A673 (cell line): Measurements from ENCODE around the gene VPS51. TPM values are rescaled to one million over a fixed set of nuclear protein-coding genes. Genes with fewer than 3 reads are reported as not detected.

Experiments used
- BruUV-seq: library from RNA; stranded (reverse); fragments of 400-500 nt; replicated peaks from 2 replicates; lab custom pipeline; 2021; lab: Mats Ljungman, UMichigan
- CTCF ChIA-PET: fragments of 300-600 bp; sonication (Branson Sonifier 250); formaldehyde crosslinking; loops from one replicate; lab custom pipeline; 2022; ENCODE audit warnings: antibody characterized with exemption; lab: Charles Lee
- POLR2A ChIA-PET: fragments of 300-600 bp; sonication (Branson Sonifier 250); formaldehyde crosslinking; loops from one replicate; lab custom pipeline; 2022; ENCODE audit warnings: antibody characterized with exemption; ENCODE audit not compliant: low non-redundant PET; lab: Charles Lee
- DNase-seq: peaks from one replicate; pipeline ENCODE4 v3.0.0-alpha.2; 2015; ENCODE audit warnings: low spot score
- H3K27ac ChIP-seq: fragments of 200-600 bp; sonication (generic); 2 replicates; pipeline ENCODE4 v1.5.1; 2016; ENCODE audit warnings: mixed run types, low read depth, mild to moderate bottlenecking, mixed read lengths, antibody characterized with exemption, low read length; ENCODE audit not compliant: poor library complexity, severe bottlenecking
- H3K27me3 ChIP-seq: fragments of 200-600 bp; sonication (generic); replicated peaks from 2 replicates; pipeline ENCODE4 v1.6.1; 2017; ENCODE audit warnings: mixed run types, low read depth, mild to moderate bottlenecking, mixed read lengths, antibody characterized with exemption, low read length; ENCODE audit not compliant: insufficient read depth, poor library complexity
- H3K36me3 ChIP-seq: fragments of 200-600 bp; sonication (generic); 2 replicates; pipeline ENCODE4 v1.6.1; 2016; ENCODE audit warnings: mixed run types, mild to moderate bottlenecking, mixed read lengths, antibody characterized with exemption, low read length; ENCODE audit not compliant: insufficient read depth, poor library complexity, severe bottlenecking
- H3K4me1 ChIP-seq: fragments of 200-600 bp; sonication (generic); 2 replicates; pipeline ENCODE4 v1.6.1; 2017; ENCODE audit warnings: mixed run types, mild to moderate bottlenecking, mixed read lengths, antibody characterized with exemption, low read length; ENCODE audit not compliant: insufficient read depth, poor library complexity, severe bottlenecking
- H3K4me3 ChIP-seq: fragments of 200-600 bp; sonication (generic); 2 replicates; pipeline ENCODE4 v1.5.1; 2016; ENCODE audit warnings: low read depth, mixed run types, mild to moderate bottlenecking, mixed read lengths, low read length; ENCODE audit not compliant: poor library complexity, severe bottlenecking
- H3K9me3 ChIP-seq: fragments of 200-600 bp; sonication (generic); 2 replicates; pipeline ENCODE4 v1.6.1; 2016; ENCODE audit warnings: mixed run types, low read depth, mild to moderate bottlenecking, mixed read lengths, antibody characterized with exemption, low read length; ENCODE audit not compliant: poor library complexity, severe bottlenecking
- CTCF ChIP-seq: fragments of 300-800, 200-600 bp; sonication (generic); conservative IDR thresholded peaks from 2 replicates; pipeline ENCODE4 v1.5.1; 2017; ENCODE audit warnings: low read depth, mild to moderate bottlenecking, antibody characterized with exemption, low read length, moderate library complexity, mixed read lengths
- EZH2 ChIP-seq: fragments of 200-600 bp; sonication (generic); IDR thresholded peaks from 2 replicates; pipeline ENCODE4 v1.6.1; 2017; ENCODE audit warnings: borderline replicate concordance, low read depth, mild to moderate bottlenecking, mixed read lengths, antibody characterized with exemption, low read length; ENCODE audit not compliant: poor library complexity, severe bottlenecking
- intact Hi-C: fragments of 100-400 bp; cut with micrococcal nuclease; formaldehyde crosslinking; loops from one replicate; pipeline ENCODE4 v1.10.0; 2022; ENCODE audit not compliant: unreplicated experiment
- total RNA-seq: library from RNA; stranded (reverse); gene quantifications from 2 replicates; pipeline ENCODE4 v1.2.3, GENCODE V29; 2021

VPS51 gene
- total RNA-seq, 1 experiment from 2014 or later, result 125 TPM

GRCh38 chr11:65111744-65112545 lies 15.9 kb downstream of the VPS51 start, which contains the start of gene TM7SF2:
TSS of gene TM7SF2 (plus strand) at chr11:65111872. CDS start at chr11:65112016, 144 bp downstream.
- POLR2A ChIA-PET, result interaction anchor here (0.7 kb wide), 1 partner anchor 10 kb away, joined by 4 read pairs; the partner anchor contains the start of gene MRPL49

DNA sequence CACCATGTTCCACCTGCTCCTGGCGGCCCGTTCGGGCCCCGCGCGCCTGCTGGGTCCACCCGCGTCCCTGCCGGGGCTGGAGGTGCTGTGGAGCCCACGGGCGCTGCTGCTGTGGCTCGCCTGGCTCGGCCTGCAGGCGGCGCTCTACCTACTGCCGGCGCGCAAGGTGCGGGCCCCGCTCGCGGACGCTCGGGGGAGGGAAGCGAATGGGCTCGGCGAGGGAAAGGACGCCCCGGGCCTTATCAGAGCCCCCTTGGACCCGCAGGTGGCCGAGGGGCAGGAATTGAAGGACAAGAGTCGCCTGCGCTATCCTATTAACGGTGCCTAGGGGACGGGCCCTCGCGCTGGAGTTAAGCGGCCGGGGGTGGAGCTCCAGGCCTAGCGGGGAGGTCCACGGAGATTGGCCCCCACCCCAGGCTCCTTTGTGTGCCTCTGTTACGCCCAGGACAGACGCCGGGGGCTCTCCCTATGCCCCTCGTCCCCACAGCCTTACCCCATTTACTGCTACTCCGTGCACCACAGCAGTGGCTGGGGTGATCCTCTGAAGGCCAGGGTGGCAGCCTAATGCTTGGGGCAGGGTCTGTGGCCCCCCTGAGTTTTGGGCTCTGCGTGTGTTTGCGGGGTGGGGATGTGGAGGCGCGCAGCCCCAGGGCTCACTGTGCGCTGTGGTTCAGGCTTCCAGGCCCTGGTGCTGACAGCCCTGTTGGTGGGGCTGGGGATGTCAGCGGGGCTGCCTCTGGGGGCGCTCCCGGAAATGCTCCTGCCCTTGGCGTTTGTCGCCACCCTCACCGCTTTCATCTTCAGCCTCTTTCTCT lies 16.7 kb downstream of the VPS51 start:
- DNase-seq, result peak; percentile 81
- Histone ChIP-seq H3K27ac (peak overlapping the region; percentile 75), H3K9me3 (no peaks in the 10 kb centered on the region), H3K4me3 (peak overlapping the region; percentile 80), H3K4me1 (peaks cover 27% of the 10 kb centered on the region), H3K36me3 (peaks cover 5% of the 10 kb centered on the region), H3K27me3 (no peaks in the 10 kb centered on the region)
- intact Hi-C loops, result loop anchor here (10.0 kb wide), 1 partner anchor 328 kb away; no protein-coding TSS in a partner anchor
- no TSS peak for BruUV-seq
- no peak for TF ChIP-seq EZH2
- peak; percentile 91 for TF ChIP-seq CTCF
- POLR2A ChIA-PET, result no interaction called here
- CTCF ChIA-PET, result interaction anchor here (0.6 to 1.9 kb wide), 8 partner anchors 8 to 203 kb away, joined by 3 to 8 read pairs (median 3); partner anchors contain the start of genes CAPN1, FAU and MRPL49

More at GRCh38 chr11:65111744-65112545, 15.9 kb downstream of the VPS51 start, which contains the start of gene TM7SF2:
- TF ChIP-seq EZH2, result no peak
- no peak for TF ChIP-seq CTCF
- peak; percentile 99 for DNase-seq
- Histone ChIP-seq H3K27ac (peak within 1 kb of the TSS; percentile 75), H3K4me1 (peaks cover 27% of the 10 kb centered on the region), H3K4me3 (peak within 1 kb of the TSS; percentile 80), H3K9me3 (no peaks in the 10 kb centered on the region), H3K36me3 (peaks cover 5% of the 10 kb centered on the region), H3K27me3 (no peaks in the 10 kb centered on the region)
- intact Hi-C loops, result loop anchor here (2.0 to 10.0 kb wide), 2 partner anchors 327 to 399 kb away; no protein-coding TSS in a partner anchor
- CTCF ChIA-PET, result interaction anchor here (0.6 to 1.9 kb wide), 13 partner anchors 7 to 252 kb away, joined by 3 to 8 read pairs (median 3); partner anchors contain the start of genes CAPN1, FAU and MRPL49
- no TSS peak for BruUV-seq

- ChIA-PET POLR2A (no interaction called here), CTCF (interaction anchor here (0.6 to 1.9 kb wide), 7 partner anchors 9 to 202 kb away, joined by 3 to 8 read pairs (median 3); partner anchors contain the start of genes CAPN1, FAU and MRPL49)
- H3K4me1 ChIP-seq, result peaks cover 27% of the 10 kb centered on the region
- no peaks in the 10 kb centered on the region for H3K27me3 ChIP-seq
- H3K27ac ChIP-seq, result peak overlapping the region; percentile 75
- H3K36me3 ChIP-seq, result peaks cover 11% of the 10 kb centered on the region
- DNase-seq, result no peak
- no peaks in the 10 kb centered on the region for H3K9me3 ChIP-seq
- peak overlapping the region; percentile 80 for H3K4me3 ChIP-seq
- BruUV-seq, result no TSS peak
- no peak for TF ChIP-seq CTCF
- no peak for TF ChIP-seq EZH2
- intact Hi-C loops, result loop anchor here (10.0 kb wide), 1 partner anchor 329 kb away; no protein-coding TSS in a partner anchor
Observed at GRCh38 chr11:65113361-65113756, 17.3 kb downstream of the VPS51 start.
